Measurements from ENCODE around the gene VCP.

The VCP gene

DNA sequence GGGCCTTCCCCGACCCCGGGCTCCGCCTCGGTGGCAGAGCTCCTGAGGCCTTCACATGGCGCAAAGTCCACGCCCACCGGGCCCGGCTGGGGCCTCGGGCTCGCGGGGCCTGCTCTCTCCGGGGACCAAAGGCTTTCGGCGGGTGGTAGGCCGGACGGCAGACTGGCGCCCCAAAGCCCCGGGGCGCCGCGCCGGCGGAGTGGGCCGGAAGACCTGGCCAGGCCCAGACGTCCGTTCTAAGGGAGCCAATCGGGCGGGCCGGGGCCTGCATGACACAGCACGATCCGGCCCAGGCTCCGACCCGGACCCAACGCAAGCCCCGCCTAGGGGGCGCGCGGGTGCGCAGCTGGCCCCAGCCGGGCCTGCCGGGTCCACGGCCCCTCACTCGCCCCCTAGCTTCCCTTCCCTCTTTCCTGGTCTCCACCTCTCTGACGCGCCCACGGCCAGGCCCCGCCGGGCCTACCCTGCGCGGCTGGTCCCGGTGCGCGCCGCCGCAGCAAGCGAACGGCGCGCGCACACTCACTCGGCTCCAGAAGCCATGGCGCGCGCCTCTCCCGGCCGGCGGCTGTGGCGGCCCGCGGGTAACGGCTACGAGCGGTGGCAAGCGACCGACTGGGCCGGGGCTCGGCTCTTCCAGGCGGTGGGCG is 488 bp downstream of the VCP start (continued):
- TF ChIP-seq, protein P1, sequence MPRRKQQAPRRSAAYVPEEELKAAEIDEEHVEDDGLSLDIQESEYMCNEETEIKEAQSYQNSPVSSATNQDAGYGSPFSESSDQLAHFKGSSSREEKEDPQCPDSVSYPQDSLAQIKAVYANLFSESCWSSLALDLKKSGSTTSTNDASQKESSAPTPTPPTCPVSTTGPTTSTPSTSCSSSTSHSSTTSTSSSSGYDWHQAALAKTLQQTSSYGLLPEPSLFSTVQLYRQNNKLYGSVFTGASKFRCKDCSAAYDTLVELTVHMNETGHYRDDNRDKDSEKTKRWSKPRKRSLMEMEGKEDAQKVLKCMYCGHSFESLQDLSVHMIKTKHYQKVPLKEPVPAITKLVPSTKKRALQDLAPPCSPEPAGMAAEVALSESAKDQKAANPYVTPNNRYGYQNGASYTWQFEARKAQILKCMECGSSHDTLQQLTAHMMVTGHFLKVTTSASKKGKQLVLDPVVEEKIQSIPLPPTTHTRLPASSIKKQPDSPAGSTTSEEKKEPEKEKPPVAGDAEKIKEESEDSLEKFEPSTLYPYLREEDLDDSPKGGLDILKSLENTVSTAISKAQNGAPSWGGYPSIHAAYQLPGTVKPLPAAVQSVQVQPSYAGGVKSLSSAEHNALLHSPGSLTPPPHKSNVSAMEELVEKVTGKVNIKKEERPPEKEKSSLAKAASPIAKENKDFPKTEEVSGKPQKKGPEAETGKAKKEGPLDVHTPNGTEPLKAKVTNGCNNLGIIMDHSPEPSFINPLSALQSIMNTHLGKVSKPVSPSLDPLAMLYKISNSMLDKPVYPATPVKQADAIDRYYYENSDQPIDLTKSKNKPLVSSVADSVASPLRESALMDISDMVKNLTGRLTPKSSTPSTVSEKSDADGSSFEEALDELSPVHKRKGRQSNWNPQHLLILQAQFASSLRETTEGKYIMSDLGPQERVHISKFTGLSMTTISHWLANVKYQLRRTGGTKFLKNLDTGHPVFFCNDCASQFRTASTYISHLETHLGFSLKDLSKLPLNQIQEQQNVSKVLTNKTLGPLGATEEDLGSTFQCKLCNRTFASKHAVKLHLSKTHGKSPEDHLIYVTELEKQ (tag by site-specific recombination; IDR thresholded peaks at IDR 0.05; ENCODE audit: borderline replicate concordance): peak; percentile 4; the same call in 1 of the 2 replicates
- no peak for TF ChIP-seq ZNF792 (tag by site-specific recombination; IDR thresholded peaks at IDR 0.05)
- TF ChIP-seq ZNF280C (tag by site-specific recombination; IDR thresholded peaks at IDR 0.05): no peak
- TF ChIP-seq ZNF10 (tag by site-specific recombination; IDR thresholded peaks at IDR 0.05): no peak
- peak; percentile 73 for TF ChIP-seq ZNF335 (tag by site-specific recombination; conservative IDR thresholded peaks at IDR 0.05)
- peak; percentile 84 for TF ChIP-seq SP3 (tag by site-specific recombination; IDR thresholded peaks at IDR 0.05)
- no peak for TF ChIP-seq ZNF596 (tag by site-specific recombination; IDR thresholded peaks at IDR 0.05)
- TF ChIP-seq ZFHX2 (tag by site-specific recombination; conservative IDR thresholded peaks at IDR 0.05): peak; percentile 44; the same call in 1 of the 2 replicates
- no peak for TF ChIP-seq ZSCAN23 (tag by site-specific recombination; IDR thresholded peaks at IDR 0.05)
- peak; percentile 78 for TF ChIP-seq ZIC2 (tag by site-specific recombination; IDR thresholded peaks at IDR 0.05)
- no peak for TF ChIP-seq HOXD13 (CRISPR knock-in tag; IDR thresholded peaks at IDR 0.05; ENCODE audit: borderline replicate concordance)
- peak; percentile 8; the same call in 1 of the 2 replicates for TF ChIP-seq HOXA7 (CRISPR knock-in tag; IDR thresholded peaks at IDR 0.05; ENCODE audit: borderline replicate concordance)
- TF ChIP-seq YY1 (tag by site-specific recombination; IDR thresholded peaks at IDR 0.05): no peak
- TF ChIP-seq ZNF660 (tag by site-specific recombination; IDR thresholded peaks at IDR 0.05): 0 out of 2 replicates have a peak, but pooled peaks have one; percentile 75
- TF ChIP-seq MEIS1 (CRISPR knock-in tag; IDR thresholded peaks at IDR 0.05; ENCODE audit: borderline replicate concordance): no peak; the same call in 1 of the 2 replicates
- no peak for TF ChIP-seq ZNF292 (tag by site-specific recombination; IDR thresholded peaks at IDR 0.05; ENCODE audit: borderline replicate concordance, low read depth)
- TF ChIP-seq SP2 (tag by site-specific recombination; IDR thresholded peaks at IDR 0.05): peak; percentile 79
- no peak for TF ChIP-seq ZBTB21 (tag by site-specific recombination; IDR thresholded peaks at IDR 0.05)
- no peak for TF ChIP-seq ZNF175 (tag by site-specific recombination; IDR thresholded peaks at IDR 0.05)
- peak; percentile 7; the same call in 1 of the 2 replicates for TF ChIP-seq PBX3 (CRISPR knock-in tag; IDR thresholded peaks at IDR 0.05)
- peak; percentile 79; the same call in 1 of the 2 replicates for TF ChIP-seq CTCF (tag by site-specific recombination; IDR thresholded peaks at IDR 0.05)
- TF ChIP-seq ZNF830 (tag by site-specific recombination; IDR thresholded peaks at IDR 0.05; ENCODE audit: low read depth): no peak
- TF ChIP-seq, protein P2, sequence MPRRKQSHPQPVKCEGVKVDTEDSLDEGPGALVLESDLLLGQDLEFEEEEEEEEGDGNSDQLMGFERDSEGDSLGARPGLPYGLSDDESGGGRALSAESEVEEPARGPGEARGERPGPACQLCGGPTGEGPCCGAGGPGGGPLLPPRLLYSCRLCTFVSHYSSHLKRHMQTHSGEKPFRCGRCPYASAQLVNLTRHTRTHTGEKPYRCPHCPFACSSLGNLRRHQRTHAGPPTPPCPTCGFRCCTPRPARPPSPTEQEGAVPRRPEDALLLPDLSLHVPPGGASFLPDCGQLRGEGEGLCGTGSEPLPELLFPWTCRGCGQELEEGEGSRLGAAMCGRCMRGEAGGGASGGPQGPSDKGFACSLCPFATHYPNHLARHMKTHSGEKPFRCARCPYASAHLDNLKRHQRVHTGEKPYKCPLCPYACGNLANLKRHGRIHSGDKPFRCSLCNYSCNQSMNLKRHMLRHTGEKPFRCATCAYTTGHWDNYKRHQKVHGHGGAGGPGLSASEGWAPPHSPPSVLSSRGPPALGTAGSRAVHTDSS (tag by site-specific recombination; IDR thresholded peaks at IDR 0.05): no peak
- no peak for TF ChIP-seq ZNF558 (tag by site-specific recombination; IDR thresholded peaks at IDR 0.05)
- peak; percentile 87 for TF ChIP-seq ZBTB26 (tag by site-specific recombination; optimal IDR thresholded peaks at IDR 0.05)
- TF ChIP-seq FEZF1 (tag by site-specific recombination; IDR thresholded peaks at IDR 0.05): no peak
- TF ChIP-seq, protein P3, sequence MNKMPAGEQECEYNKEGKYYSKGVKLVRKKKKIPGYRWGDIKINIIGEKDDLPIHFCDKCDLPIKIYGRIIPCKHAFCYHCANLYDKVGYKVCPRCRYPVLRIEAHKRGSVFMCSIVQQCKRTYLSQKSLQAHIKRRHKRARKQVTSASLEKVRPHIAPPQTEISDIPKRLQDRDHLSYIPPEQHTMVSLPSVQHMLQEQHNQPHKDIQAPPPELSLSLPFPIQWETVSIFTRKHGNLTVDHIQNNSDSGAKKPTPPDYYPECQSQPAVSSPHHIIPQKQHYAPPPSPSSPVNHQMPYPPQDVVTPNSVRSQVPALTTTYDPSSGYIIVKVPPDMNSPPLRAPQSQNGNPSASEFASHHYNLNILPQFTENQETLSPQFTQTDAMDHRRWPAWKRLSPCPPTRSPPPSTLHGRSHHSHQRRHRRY (tag by site-specific recombination; IDR thresholded peaks at IDR 0.05): no peak
- no peak for TF ChIP-seq GFI1B (tag by site-specific recombination; IDR thresholded peaks at IDR 0.05)
